HEK293T (cell line): ENCODE data around the gene PPP6R2.

Experiments used
- ARNT ChIP-seq: fragments of 450-650 bp; IDR thresholded peaks from 2 replicates; pipeline ENCODE4 v1.6.1; 2017; ENCODE audit warnings: mild to moderate bottlenecking
- BHLHE40 ChIP-seq: fragments of 450-650 bp; IDR thresholded peaks from 2 replicates; pipeline ENCODE4 v1.6.1; 2016; ENCODE audit warnings: mild to moderate bottlenecking, moderate library complexity, borderline replicate concordance
- CTBP1 ChIP-seq: fragments of 450-650 bp; IDR thresholded peaks from 2 replicates; pipeline ENCODE4 v1.6.1; 2016; ENCODE audit warnings: borderline replicate concordance
- ELF4 ChIP-seq: fragments of 450-650 bp; IDR thresholded peaks from 2 replicates; pipeline ENCODE4 v1.6.1; 2017; ENCODE audit warnings: antibody characterized with exemption
- FOXA1 ChIP-seq: fragments of 450-650 bp; IDR thresholded peaks from 2 replicates; pipeline ENCODE4 v1.6.1; 2016; ENCODE audit warnings: mild to moderate bottlenecking
- FOXM1 ChIP-seq: fragments of 450-650 bp; IDR thresholded peaks from 2 replicates; pipeline ENCODE4 v1.6.1; 2017; ENCODE audit warnings: mild to moderate bottlenecking, borderline replicate concordance
- HDGF ChIP-seq: fragments of 450-650 bp; IDR thresholded peaks from 2 replicates; pipeline ENCODE4 v1.6.1; 2017; ENCODE audit warnings: antibody characterized with exemption, borderline replicate concordance
- L3MBTL2 ChIP-seq: fragments of 450-650 bp; conservative IDR thresholded peaks from 2 replicates; pipeline ENCODE4 v1.6.1; 2016; ENCODE audit warnings: mild to moderate bottlenecking
- SP1 ChIP-seq: fragments of 450-650 bp; IDR thresholded peaks from 2 replicates; pipeline ENCODE4 v1.6.1; 2017
- SUZ12 ChIP-seq: fragments of 450-650 bp; IDR thresholded peaks from 2 replicates; pipeline ENCODE4 v1.6.1; 2016; ENCODE audit warnings: mild to moderate bottlenecking
- TARDBP ChIP-seq: fragments of 450-650 bp; IDR thresholded peaks from 2 replicates; pipeline ENCODE4 v1.6.1; 2016
- ZNF384 ChIP-seq: fragments of 450-650 bp; IDR thresholded peaks from 2 replicates; pipeline ENCODE4 v1.6.1; 2016
- TF ChIP-seq, protein P1 (sequence below): fragments of 450-650 bp; IDR thresholded peaks from 2 replicates; pipeline ENCODE4 v1.6.1; 2016

DNA sequence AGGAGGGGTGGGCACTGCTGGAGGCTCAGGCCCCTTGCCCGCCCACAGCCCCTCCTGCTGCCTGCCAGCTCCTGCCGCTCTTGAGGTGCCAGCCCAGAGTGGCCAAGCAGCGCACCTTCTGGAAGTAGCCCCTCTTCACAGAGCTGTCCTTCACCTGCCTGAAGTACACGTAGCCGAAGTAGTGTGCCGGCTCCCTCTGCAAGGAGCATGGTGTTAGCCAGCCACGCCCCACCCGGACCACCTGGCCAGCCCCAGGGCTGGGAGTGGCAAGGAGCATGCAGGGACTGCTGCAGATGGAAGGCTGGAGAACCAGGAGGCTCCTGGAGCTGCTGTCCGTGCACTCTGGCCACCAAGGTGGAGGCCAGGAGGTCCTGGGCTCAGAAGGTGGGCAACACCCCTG is 25.9 kb upstream of the PPP6R2 start:
- TF ChIP-seq ARNT (no peak), SUZ12 (no peak), ELF4 (no peak), TARDBP (no peak), BHLHE40 (no peak), L3MBTL2 (no peak), FOXA1 (no peak), FOXM1 (no peak), SP1 (no peak), HDGF (no peak), ZNF384 (no peak), CTBP1 (no peak)
- TF ChIP-seq, protein P1, sequence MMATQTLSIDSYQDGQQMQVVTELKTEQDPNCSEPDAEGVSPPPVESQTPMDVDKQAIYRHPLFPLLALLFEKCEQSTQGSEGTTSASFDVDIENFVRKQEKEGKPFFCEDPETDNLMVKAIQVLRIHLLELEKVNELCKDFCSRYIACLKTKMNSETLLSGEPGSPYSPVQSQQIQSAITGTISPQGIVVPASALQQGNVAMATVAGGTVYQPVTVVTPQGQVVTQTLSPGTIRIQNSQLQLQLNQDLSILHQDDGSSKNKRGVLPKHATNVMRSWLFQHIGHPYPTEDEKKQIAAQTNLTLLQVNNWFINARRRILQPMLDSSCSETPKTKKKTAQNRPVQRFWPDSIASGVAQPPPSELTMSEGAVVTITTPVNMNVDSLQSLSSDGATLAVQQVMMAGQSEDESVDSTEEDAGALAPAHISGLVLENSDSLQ = no peak
